WERI-Rb-1 (cell line): ENCODE data around the gene EFHD1.
A peak's percentile ranks its signal among the peaks of the same experiment; 100 is the strongest.
"Not testable (repeated sequence)": the region's sequence is repeated elsewhere in the genome, so short reads cannot be mapped to it uniquely, and the experiment has no call there.

ENCODE experiments used
- DNase-seq: peaks from one replicate; pipeline ENCODE4 v3.0.0-alpha.2; 2020
- H3K27ac ChIP-seq: fragments of 250-450 bp; sonication (Bioruptor Pico); 2 replicates; pipeline ENCODE4 v1.5.1; 2020; ENCODE audit warnings: mild to moderate bottlenecking, moderate library complexity
- H3K27me3 ChIP-seq: fragments of 250-450 bp; sonication (Bioruptor Pico); 2 replicates; pipeline ENCODE4 v1.5.1; 2021; ENCODE audit warnings: mild to moderate bottlenecking, low read depth, moderate library complexity; ENCODE audit not compliant: insufficient read depth, severe bottlenecking
- H3K36me3 ChIP-seq: fragments of 250-450 bp; sonication (Bioruptor Pico); 2 replicates; pipeline ENCODE4 v1.5.1; 2020; ENCODE audit warnings: mild to moderate bottlenecking, moderate library complexity
- H3K4me3 ChIP-seq: 2 replicates; pipeline ENCODE4 v1.5.1; 2011; ENCODE audit warnings: low read depth, mild to moderate bottlenecking, control low read depth, low read length
- H3K9me3 ChIP-seq: fragments of 250-450 bp; sonication (Bioruptor Pico); 2 replicates; pipeline ENCODE4 v1.5.1; 2021; ENCODE audit warnings: mild to moderate bottlenecking, moderate library complexity; ENCODE audit not compliant: severe bottlenecking
- TF ChIP-seq, protein P1 (sequence below): IDR thresholded peaks from 2 replicates; pipeline ENCODE4 v1.5.1; 2011; ENCODE audit warnings: low read depth, mild to moderate bottlenecking, control low read depth, inconsistent platforms, low read length

EFHD1 gene

DNA sequence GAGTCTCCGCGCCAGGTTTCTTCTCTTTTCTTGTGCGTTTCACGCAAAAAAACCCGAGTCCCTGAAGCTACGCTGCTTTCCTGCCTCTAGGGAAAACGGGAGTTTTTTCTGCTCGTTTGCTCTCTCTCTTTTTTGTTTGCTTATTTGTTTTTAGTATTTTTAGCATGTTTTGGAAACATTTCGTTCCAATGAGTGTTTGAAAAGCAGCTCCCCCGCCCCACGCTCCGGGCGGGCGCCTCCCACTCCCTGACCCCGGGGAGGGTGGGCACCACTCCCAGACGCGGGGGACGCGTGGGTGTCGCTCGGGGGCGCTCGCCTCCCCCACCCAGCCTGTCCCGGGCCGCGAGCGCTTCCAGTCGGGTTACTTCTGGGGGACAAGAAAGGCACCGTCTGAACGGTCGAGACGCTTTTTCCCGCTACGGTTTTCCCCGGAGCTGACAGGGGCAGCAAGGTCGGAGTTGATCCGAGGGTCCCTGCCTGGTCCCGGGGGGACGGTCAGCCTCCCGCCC, 446 bp upstream of the EFHD1 start:
- Histone ChIP-seq H3K9me3 (no peaks in the 10 kb centered on the region), H3K36me3 (no peaks in the 10 kb centered on the region), H3K27ac (peak overlapping the region; percentile 44), H3K27me3 (no peaks in the 10 kb centered on the region), H3K4me3 (peak overlapping the region; percentile 90)
- no peak for DNase-seq
- TF ChIP-seq, protein P1, sequence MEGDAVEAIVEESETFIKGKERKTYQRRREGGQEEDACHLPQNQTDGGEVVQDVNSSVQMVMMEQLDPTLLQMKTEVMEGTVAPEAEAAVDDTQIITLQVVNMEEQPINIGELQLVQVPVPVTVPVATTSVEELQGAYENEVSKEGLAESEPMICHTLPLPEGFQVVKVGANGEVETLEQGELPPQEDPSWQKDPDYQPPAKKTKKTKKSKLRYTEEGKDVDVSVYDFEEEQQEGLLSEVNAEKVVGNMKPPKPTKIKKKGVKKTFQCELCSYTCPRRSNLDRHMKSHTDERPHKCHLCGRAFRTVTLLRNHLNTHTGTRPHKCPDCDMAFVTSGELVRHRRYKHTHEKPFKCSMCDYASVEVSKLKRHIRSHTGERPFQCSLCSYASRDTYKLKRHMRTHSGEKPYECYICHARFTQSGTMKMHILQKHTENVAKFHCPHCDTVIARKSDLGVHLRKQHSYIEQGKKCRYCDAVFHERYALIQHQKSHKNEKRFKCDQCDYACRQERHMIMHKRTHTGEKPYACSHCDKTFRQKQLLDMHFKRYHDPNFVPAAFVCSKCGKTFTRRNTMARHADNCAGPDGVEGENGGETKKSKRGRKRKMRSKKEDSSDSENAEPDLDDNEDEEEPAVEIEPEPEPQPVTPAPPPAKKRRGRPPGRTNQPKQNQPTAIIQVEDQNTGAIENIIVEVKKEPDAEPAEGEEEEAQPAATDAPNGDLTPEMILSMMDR, result 0 out of 2 replicates have a peak, but pooled peaks have one; percentile 22

DNA sequence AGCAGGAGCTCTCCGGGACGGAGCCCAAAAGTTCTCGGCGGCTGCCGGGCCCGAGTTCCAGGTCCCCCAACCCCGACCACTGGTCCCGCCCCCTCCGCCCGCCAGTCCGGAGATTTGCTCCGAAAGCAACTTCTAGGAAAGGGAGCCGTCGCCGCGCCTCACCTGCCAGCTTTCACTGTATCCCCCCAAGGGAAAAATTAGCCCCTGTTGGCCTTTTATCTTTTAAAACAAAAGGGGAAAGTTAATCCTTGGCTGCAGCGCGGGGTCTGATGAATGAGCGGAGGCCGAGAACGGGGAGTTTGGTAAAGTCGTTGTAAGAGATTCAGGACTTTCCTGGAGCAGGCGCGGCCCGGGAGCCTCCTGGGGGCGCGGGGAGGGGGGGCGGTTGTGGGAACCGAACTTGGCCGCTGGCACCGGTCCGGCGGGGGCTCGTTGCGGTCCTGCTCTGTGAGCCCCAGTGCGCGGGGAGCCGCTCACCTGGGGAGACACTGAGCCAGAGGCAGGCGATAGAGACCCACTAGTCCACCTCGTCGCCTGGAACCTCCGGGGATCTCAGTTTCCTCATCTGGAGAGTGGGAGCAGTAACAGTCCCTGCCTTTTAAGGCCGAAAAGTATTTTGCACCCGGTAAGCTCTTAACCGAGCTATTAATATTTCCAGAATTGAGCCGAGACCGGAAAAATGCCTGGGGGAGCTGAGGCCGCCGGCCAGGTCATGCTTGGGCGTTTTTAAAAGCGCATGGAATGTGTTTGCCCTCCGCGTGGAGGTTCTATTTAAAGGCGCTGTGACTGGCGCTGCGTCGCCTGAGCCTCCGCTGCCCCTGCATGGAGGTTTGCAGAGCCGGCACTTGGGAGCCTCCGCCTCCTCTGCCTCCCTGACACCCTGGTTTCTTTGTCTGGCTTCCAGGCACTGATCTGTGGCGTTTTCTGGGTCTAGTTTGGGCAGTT, 1.1 kb downstream of the EFHD1 start:
- no peaks in the 10 kb centered on the region for H3K9me3 ChIP-seq
- no peaks in the 10 kb centered on the region for H3K27me3 ChIP-seq
- DNase-seq, result peak; percentile 33
- TF ChIP-seq, protein P1, result no peak
- no peaks in the 10 kb centered on the region for H3K36me3 ChIP-seq
- H3K27ac ChIP-seq, result no peak overlapping the region
- peak overlapping the region; percentile 90 for H3K4me3 ChIP-seq

DNA sequence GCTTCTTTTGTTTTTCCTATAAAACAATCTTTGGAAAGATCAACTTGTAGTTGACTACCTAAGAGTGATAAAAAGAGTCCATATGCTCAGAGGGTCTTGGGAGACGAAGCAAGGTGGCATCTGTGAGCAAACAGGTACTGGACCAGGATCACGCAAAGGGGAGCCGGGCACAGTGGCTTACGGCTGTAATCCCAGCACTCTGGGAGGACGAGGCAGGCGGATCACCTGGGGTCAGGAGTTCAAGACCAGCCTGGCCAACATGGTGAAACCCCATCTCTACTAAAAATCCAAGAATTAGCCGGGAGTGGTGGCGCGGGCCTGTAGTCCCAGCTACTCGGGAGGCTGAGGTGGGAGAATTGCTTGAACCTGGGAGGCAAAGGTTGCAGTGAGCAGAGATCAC, 2.0 kb downstream of the EFHD1 start:
- DNase-seq, H3K27me3 ChIP-seq, H3K36me3 ChIP-seq, H3K9me3 ChIP-seq, H3K27ac ChIP-seq, H3K4me3 ChIP-seq: not testable (repeated sequence)

DNA sequence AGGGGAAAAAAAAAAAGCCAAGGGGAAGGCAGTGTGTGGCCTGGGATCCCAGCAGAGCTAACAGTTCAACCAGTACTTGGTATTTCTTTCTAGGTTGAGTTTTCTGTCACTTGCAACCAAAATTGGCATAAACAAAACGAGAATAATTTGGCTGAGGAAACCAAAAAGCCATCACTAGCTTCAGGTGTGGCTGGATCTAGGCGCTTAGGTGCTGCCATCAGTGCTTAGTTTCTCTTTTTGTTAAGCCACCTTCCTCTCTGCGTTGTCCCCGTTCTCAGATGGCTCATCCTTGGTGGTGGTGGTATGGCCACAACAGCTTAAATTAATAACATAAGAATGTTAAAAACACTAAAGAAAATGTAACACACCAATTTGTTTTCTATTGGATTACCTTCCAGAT, 2.4 kb downstream of the EFHD1 start:
- no peak overlapping the region for H3K4me3 ChIP-seq
- no peaks in the 10 kb centered on the region for H3K9me3 ChIP-seq
- DNase-seq, result no peak
- H3K27me3 ChIP-seq, result no peaks in the 10 kb centered on the region
- TF ChIP-seq, protein P1, result no peak
- no peak overlapping the region for H3K27ac ChIP-seq
- no peaks in the 10 kb centered on the region for H3K36me3 ChIP-seq

DNA sequence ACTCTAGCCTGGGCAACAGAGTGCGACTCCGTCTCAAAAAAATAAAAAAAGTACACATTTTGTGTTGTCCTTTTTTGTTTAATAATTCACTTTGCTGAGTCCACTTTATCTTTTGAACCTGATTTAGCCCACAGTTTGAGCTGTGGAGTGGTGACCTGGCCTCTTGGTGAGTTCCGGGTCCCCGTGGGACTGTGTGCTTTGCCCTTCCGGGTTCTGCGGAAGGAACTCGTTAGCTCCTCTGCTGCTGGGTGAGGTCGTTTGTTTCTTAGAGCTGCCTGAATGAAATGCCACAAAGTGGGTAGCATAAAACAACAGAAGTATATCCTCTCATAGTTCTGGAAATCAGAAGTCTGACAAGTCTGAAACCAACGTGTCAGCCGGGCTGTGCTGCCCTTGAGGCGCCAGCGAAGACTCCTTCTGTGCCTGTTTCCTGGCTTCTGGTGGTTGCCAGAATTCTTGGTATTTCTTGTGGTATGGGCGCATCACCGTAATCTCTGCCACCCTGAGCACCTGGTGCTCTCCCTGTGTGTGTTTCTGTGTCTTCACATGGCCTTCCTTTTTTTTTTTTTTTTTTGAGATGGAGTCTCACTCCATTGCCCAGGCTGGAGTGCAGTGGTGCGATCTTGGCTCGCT, 3.5 kb downstream of the EFHD1 start:
- TF ChIP-seq, protein P1, result no peak
- no peaks in the 10 kb centered on the region for H3K9me3 ChIP-seq
- no peak for DNase-seq
- H3K4me3 ChIP-seq, result no peak overlapping the region
- H3K27me3 ChIP-seq, result no peaks in the 10 kb centered on the region
- no peaks in the 10 kb centered on the region for H3K36me3 ChIP-seq
- H3K27ac ChIP-seq, result no peak overlapping the region

DNA sequence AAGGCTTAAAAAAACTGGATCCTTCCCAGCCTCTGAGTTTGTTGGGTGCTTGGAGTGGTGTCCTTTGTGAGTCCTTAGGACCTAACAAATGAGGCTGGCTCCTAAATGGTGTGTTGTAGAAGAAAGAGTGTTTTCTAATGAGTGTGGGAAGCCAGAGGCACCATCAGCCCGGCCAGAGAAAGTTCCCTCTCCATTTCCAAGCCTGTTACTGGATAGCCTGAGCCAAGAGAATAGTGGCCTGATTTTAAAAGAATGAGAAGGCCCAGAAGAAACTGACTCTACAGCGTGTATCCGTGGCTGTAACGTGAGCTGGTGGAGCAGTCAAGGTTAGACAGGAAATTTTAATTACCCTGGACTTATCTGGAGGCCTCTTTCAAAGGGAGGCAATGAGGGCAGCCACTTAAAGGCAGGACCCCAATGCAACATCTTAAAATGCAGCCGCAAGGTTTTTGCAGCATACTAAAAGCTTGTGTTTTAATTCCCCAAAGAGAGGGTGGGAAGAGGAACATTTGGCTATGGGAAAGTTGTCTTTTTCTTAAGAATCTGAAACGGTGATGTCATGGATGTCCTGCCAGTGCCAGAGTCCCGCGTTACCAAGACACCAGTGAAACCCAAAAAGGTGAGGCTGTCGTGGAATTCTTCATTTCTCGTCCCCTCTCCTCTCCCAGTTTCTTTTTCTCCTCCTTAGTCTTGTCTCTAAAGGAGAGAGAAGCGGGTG, 4.6 kb downstream of the EFHD1 start:
- no peak for DNase-seq
- Histone ChIP-seq H3K36me3 (no peaks in the 10 kb centered on the region), H3K27ac (no peak overlapping the region), H3K27me3 (no peaks in the 10 kb centered on the region), H3K4me3 (no peak overlapping the region), H3K9me3 (no peaks in the 10 kb centered on the region)
- TF ChIP-seq, protein P1, result no peak
